GM18505 (cell line): ENCODE data around the gene TMEM114.

ENCODE experiments used
- ATAC-seq: cut with Tn5 transposase; IDR thresholded peaks from one replicate; pipeline ENCODE4 v1.9.1; 2021; ENCODE audit not compliant: unreplicated experiment
- POLR2A ChIP-seq: IDR thresholded peaks from 4 replicates; pipeline ENCODE4 v1.6.1; 2011; ENCODE audit warnings: borderline replicate concordance; ENCODE audit not compliant: insufficient read depth, insufficient read length; ENCODE audit errors: extremely low read depth

Gene TMEM114

GRCh38 chr16:8589900-8590688 is at the start of gene TMEM114:
Gene TMEM114 (minus strand): TSS chr16:8590511. CDS start chr16:8589838, 673 bp downstream.
- ATAC-seq: no peak

GRCh38 chr16:8639694-8640093 is 49.4 kb upstream of the TMEM114 start:
- no peak for TF ChIP-seq POLR2A
- no peak for ATAC-seq

More at GRCh38 chr16:8589900-8590688, at the start of gene TMEM114:
- TF ChIP-seq POLR2A: no peak

- no peak for TF ChIP-seq POLR2A
- ATAC-seq: no peak
Observed at GRCh38 chr16:8634991-8635736, 44.9 kb upstream of the TMEM114 start.

- no peak for TF ChIP-seq POLR2A
- no peak for ATAC-seq
Observed at GRCh38 chr16:8632675-8633182, 42.4 kb upstream of the TMEM114 start.

- no peak for ATAC-seq
- TF ChIP-seq POLR2A: no peak
Observed at GRCh38 chr16:8631818-8632465, 41.6 kb upstream of the TMEM114 start.

GRCh38 chr16:8631373-8631772 is 41.1 kb upstream of the TMEM114 start:
- TF ChIP-seq POLR2A: no peak
- ATAC-seq: no peak

GRCh38 chr16:8630255-8630953 is 40.1 kb upstream of the TMEM114 start:
- TF ChIP-seq POLR2A: no peak
- no peak for ATAC-seq

GRCh38 chr16:8628981-8629725 is 38.8 kb upstream of the TMEM114 start:
- ATAC-seq: no peak
- no peak for TF ChIP-seq POLR2A

- TF ChIP-seq POLR2A: no peak
- ATAC-seq: no peak
Observed at GRCh38 chr16:8627456-8627855, 37.1 kb upstream of the TMEM114 start.

GRCh38 chr16:8626946-8627345 is 36.6 kb upstream of the TMEM114 start:
- TF ChIP-seq POLR2A: no peak

GRCh38 chr16:8625491-8626087 is 35.3 kb upstream of the TMEM114 start:
- no peak for TF ChIP-seq POLR2A
- no peak for ATAC-seq

More at GRCh38 chr16:8626946-8627345, 36.6 kb upstream of the TMEM114 start:
- no peak for ATAC-seq

- no peak for TF ChIP-seq POLR2A
- ATAC-seq: no peak
Observed at GRCh38 chr16:8623634-8624033, 33.3 kb upstream of the TMEM114 start.
